ENCODE results near the gene SLC1A2.

Gene SLC1A2

DNA sequence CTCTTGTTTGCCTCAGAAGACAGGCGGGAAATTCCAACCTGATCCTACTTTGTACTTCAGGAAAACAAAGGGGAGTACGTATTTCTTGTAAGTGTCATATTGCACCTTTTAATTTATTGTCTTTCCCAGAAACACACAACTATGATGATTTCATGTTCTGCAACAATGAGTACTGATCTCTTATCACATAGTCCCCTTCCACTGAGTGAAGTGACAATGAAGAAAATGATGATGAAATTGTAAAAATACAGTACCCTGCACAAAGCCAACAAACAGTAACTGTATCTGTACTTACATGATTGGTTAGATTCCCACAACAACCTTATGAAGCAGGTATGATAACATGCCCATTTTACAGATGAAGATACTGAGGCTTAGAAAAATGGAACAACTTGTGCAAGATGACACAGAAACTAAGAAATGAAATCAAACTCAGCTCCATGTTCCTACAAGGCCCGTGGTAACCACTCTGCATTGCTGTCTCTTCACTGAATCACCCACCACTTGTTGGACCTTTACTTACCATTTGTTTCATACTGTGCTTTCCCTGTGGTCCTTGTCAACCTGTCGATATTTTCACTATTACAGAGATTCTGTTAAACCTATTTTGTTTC, 37.5 kb downstream of the SLC1A2 start:
- no peak for DNase-seq (ENCODE audit: low spot score in 2 of 2)
- Histone ChIP-seq H3K4me3 (no peak overlapping the region), H3K4me1 (no peaks in the 10 kb centered on the region), H3K36me3 (replicated peaks) (no peaks in the 10 kb centered on the region), H3K27me3 (ENCODE audit: low read depth) (no peaks in the 10 kb centered on the region), H3K9me3 (no peaks in the 10 kb centered on the region)
- in situ Hi-C loops (cut with MboI; ENCODE audit: low sequenced_read_pairs) = loop anchor here (25.0 kb wide), 2 partner anchors 795 to 1220 kb away; no protein-coding TSS in a partner anchor

DNA sequence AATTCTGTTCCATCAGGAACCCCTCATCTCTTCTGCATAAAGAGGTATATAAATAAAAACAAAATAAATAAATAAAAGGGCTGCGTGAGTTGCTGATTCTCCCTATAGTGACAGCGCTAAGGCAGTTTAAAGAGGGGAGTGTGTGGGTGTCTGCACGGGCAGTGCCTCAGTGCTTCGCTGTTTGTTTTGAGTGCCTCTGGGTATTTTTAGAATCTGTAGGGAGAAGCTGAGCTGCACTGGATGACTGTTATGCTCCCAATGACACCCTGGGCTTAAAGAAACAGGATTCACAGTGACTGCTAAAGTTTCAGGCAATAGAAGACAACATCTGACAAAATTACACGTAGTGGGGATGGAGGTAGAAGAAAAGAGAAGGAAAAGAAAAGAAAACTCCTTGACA, 38.8 kb downstream of the SLC1A2 start:
- no peaks in the 10 kb centered on the region for H3K36me3 ChIP-seq (replicated peaks)
- no peaks in the 10 kb centered on the region for H3K9me3 ChIP-seq
- no peaks in the 10 kb centered on the region for H3K27me3 ChIP-seq (ENCODE audit: low read depth)
- no peak for DNase-seq (ENCODE audit: low spot score in 2 of 2)
- in situ Hi-C loops (cut with MboI; ENCODE audit: low sequenced_read_pairs) = loop anchor here (25.0 kb wide), 2 partner anchors 793 to 1218 kb away; no protein-coding TSS in a partner anchor
- H3K4me1 ChIP-seq = no peaks in the 10 kb centered on the region
- H3K4me3 ChIP-seq = no peak overlapping the region

DNA sequence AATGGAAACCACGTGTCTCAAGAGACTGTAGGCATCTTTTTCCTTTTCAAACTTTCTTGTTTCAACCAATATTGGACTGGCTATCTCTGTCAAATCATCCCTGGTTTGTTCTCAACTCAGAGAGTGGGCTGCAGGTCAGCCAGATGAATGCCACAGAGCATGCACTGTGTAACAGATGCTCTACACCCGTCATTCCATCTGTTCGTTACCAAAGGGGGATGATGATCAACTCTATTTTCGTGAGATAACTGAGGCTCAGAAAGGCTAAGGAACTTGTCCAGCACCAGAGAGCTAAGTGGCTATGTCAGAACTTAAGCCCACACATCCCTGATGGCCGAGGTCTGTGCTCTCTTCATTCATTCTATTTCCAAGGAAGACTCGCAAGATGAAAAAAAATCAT, 42.1 kb downstream of the SLC1A2 start:
- Histone ChIP-seq H3K9me3 (no peaks in the 10 kb centered on the region), H3K4me3 (no peak overlapping the region), H3K27me3 (ENCODE audit: low read depth) (no peaks in the 10 kb centered on the region), H3K4me1 (no peaks in the 10 kb centered on the region), H3K36me3 (replicated peaks) (no peaks in the 10 kb centered on the region)
- no peak for DNase-seq (ENCODE audit: low spot score in 2 of 2)
- in situ Hi-C loops (cut with MboI; ENCODE audit: low sequenced_read_pairs) = loop anchor here (25.0 kb wide), 2 partner anchors 790 to 1215 kb away; no protein-coding TSS in a partner anchor

DNA sequence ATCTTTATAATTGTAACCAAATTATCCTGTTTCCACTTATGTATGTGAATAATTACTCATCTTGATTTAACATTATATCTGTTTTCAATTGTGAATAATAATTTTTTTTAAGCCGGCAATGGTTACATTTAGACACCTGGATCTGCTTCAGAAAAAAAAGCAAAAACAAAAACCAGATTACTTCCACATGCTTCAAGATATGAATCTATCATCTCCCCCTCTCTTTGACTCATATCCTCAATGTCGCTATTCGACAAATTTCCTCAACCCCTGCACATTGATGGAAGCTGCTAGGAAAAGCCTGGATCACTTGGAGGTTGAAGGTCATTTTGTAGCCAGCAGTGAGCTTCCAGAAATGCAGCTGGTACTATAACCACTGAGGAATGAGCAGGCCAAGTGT, 42.7 kb downstream of the SLC1A2 start:
- Histone ChIP-seq H3K27me3 (ENCODE audit: low read depth) (no peaks in the 10 kb centered on the region), H3K4me3 (no peak overlapping the region), H3K9me3 (no peaks in the 10 kb centered on the region), H3K36me3 (replicated peaks) (no peaks in the 10 kb centered on the region), H3K4me1 (no peaks in the 10 kb centered on the region)
- in situ Hi-C loops (cut with MboI; ENCODE audit: low sequenced_read_pairs) = loop anchor here (25.0 kb wide), 2 partner anchors 789 to 1214 kb away; no protein-coding TSS in a partner anchor
- no peak for DNase-seq (ENCODE audit: low spot score in 2 of 2)

DNA sequence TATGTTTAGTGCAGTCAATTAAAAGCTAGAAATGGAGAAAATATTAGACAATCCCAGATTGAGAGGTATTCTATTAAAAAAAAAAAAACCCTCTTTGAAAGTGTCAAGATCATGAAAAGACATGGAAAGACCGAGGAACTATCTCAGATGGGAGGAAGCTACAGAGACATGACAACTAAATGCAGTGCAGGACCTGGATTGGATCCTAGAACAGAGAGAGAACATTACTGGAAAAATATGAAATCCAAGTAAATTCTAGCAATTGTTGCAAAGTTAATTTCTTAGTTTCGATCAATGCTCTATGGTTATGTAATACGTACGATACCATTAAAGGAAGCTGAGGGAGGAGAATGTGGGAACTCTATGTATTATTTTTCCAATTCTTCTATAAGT, 43.2 kb downstream of the SLC1A2 start:
- in situ Hi-C loops (cut with MboI; ENCODE audit: low sequenced_read_pairs) = loop anchor here (25.0 kb wide), 2 partner anchors 789 to 1214 kb away; no protein-coding TSS in a partner anchor
- H3K9me3 ChIP-seq = no peaks in the 10 kb centered on the region
- no peak for DNase-seq (ENCODE audit: low spot score in 2 of 2)
- no peaks in the 10 kb centered on the region for H3K27me3 ChIP-seq (ENCODE audit: low read depth)
- no peaks in the 10 kb centered on the region for H3K36me3 ChIP-seq (replicated peaks)
- no peaks in the 10 kb centered on the region for H3K4me1 ChIP-seq
- H3K4me3 ChIP-seq = no peak overlapping the region

DNA sequence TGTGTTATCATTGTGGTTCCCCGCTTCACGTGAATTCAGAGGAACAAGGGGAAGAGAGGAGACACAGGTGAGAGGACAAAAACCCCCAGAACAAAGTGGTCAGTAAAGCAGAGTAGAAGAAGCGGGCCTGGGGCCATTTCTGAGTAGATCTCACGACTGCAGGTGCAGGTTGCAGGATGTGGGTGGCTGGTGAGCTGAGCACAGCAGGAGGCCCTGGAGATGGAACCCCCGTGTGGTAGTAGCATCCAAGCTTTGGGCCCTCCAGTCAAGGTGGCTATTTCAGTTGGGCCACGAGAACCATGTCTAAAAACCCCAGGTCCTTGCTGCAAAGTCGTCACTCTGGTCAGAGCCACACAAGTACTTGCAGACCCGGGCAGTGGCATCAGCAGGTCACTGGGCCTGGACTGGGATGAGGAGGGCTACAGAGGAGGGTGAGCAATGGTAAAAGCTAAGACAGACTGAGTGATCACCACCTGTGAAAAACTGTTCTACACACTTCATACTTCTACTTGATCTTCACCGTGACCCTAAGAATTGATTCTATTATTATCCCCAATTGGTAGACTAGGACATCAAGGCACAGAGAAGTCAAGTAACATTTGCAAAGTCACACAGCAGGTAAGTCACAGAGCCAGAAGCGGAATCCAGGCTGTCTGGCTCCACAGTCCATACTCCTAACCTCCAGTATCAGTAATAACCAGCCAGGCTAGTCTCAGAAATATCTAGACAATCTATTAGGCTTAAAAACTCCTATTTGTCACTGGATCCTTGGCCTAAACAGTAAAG, 43.8 kb downstream of the SLC1A2 start:
- H3K4me1 ChIP-seq = no peaks in the 10 kb centered on the region
- H3K9me3 ChIP-seq = no peaks in the 10 kb centered on the region
- in situ Hi-C loops (cut with MboI; ENCODE audit: low sequenced_read_pairs) = loop anchor here (25.0 kb wide), 2 partner anchors 788 to 1213 kb away; no protein-coding TSS in a partner anchor
- no peak for DNase-seq (ENCODE audit: low spot score in 2 of 2)
- H3K36me3 ChIP-seq (replicated peaks) = no peaks in the 10 kb centered on the region
- H3K4me3 ChIP-seq = no peak overlapping the region
- H3K27me3 ChIP-seq (ENCODE audit: low read depth) = no peaks in the 10 kb centered on the region

DNA sequence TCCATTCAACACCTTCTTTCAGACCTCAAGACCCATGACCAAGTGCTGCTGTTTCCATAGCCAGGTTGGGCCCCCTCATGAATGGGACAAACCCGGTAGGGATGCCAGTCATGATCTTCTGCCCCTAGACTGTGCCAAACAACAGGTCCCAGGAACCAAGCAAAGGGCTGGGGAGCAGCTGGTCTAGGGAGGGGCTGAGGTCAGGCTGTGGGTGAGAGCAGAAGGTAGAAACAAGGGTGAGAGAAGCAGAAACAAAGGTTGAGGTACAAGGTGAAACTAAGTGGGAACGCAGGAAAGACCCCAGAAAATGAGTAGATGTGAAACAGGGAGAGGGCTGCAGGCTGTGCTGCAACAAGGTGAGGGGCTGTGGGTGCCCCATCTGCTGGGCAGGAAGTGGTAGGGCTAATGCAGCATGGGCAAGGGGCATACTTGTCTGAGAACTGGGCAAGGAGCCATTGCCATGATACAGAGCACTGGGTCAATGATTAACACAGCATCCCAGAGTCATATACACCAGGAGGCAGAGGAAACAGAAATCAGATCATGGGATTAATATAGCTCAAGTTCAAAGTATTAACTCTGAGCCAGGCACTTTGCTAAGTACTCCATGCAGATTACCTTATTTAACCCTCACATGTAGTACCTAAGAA, 45.9 kb downstream of the SLC1A2 start:
- no peak overlapping the region for H3K4me3 ChIP-seq
- H3K4me1 ChIP-seq = no peaks in the 10 kb centered on the region
- H3K27me3 ChIP-seq (ENCODE audit: low read depth) = no peaks in the 10 kb centered on the region
- H3K9me3 ChIP-seq = no peaks in the 10 kb centered on the region
- in situ Hi-C loops (cut with MboI; ENCODE audit: low sequenced_read_pairs) = no loop called here
- DNase-seq (ENCODE audit: low spot score in 2 of 2) = no peak
- H3K36me3 ChIP-seq (replicated peaks) = no peaks in the 10 kb centered on the region

DNA sequence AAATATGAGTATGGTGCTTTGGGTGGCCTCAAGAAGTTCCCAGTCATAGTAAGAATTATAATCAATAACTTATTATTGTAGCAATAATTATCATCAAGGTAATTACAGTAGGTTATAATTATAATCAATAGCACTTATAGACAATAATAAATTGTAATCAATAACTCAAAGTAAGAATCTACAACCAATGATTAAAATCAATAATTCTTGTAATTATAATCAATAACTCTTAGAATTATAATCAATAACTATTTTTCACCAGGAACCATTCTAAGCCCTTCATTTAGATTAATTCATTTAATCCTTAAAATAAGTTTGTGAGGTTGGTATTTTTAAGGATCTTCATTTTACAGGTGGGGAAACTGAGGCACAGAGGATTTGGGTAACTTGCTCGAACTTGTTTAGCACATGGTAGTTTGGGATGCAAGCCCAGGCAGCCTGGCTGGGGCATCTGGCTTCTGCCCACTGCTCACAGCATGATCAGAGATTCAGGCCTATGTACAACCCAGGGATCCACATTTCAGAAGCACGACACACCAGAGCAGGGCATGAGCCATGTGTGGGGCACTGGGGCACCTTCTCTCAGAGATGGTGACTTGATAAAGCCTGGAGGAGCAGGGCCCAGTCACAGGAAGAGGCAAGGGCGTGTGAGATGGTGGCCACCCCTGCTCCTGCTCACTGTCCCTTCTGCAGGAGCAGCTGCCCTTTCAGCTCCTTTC, 46.6 kb downstream of the SLC1A2 start:
- no peaks in the 10 kb centered on the region for H3K27me3 ChIP-seq (ENCODE audit: low read depth)
- no peak for DNase-seq (ENCODE audit: low spot score in 2 of 2)
- H3K36me3 ChIP-seq (replicated peaks) = no peaks in the 10 kb centered on the region
- no peaks in the 10 kb centered on the region for H3K4me1 ChIP-seq
- no peaks in the 10 kb centered on the region for H3K9me3 ChIP-seq
- in situ Hi-C loops (cut with MboI; ENCODE audit: low sequenced_read_pairs) = no loop called here
- no peak overlapping the region for H3K4me3 ChIP-seq

DNA sequence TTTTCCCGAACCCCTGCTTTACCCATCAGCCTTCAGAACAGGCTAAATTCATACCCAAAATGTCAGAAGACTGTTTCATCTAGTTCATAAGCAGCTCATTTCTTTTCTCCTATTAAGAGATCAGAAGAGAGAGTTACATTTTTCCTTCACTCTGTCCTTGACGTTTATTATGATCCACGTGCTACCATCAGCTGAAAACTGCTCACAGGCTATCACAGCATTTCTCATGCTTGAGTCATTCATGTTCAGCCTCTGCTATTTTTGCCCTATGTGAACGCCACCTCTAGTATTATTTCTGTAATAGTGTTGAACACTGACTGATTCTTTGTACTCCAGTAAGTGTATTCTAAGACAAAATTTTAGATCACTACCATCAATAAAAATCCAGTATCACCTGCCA, 51.9 kb downstream of the SLC1A2 start:
- Histone ChIP-seq H3K9me3 (no peaks in the 10 kb centered on the region), H3K4me3 (no peak overlapping the region), H3K27me3 (ENCODE audit: low read depth) (no peaks in the 10 kb centered on the region), H3K36me3 (replicated peaks) (no peaks in the 10 kb centered on the region), H3K4me1 (no peaks in the 10 kb centered on the region)
- no peak for DNase-seq (ENCODE audit: low spot score in 2 of 2)
- in situ Hi-C loops (cut with MboI; ENCODE audit: low sequenced_read_pairs) = no loop called here

DNA sequence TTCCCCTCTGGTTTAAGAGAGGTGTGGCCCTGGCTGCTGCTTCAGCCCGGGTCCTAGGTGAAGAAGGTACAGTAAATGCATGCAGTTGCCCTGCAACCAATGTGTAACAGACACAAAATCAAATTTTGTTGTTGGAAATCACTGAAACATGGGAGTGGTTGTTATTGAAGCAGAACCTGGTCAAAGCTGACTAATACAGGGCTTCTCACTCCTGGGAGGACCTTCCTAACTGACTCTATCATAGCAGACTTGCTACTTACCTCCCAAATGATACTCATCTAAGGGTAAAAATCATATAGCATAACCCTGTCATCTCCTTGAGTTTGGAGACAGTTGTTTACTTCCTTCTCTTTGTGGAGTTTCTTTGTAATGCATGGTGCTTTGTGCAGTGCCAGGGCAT, 52.6 kb downstream of the SLC1A2 start:
- Histone ChIP-seq H3K4me3 (no peak overlapping the region), H3K9me3 (no peaks in the 10 kb centered on the region), H3K4me1 (no peaks in the 10 kb centered on the region), H3K27me3 (ENCODE audit: low read depth) (no peaks in the 10 kb centered on the region), H3K36me3 (replicated peaks) (no peaks in the 10 kb centered on the region)
- no peak for DNase-seq (ENCODE audit: low spot score in 2 of 2)
- in situ Hi-C loops (cut with MboI; ENCODE audit: low sequenced_read_pairs) = no loop called here

DNA sequence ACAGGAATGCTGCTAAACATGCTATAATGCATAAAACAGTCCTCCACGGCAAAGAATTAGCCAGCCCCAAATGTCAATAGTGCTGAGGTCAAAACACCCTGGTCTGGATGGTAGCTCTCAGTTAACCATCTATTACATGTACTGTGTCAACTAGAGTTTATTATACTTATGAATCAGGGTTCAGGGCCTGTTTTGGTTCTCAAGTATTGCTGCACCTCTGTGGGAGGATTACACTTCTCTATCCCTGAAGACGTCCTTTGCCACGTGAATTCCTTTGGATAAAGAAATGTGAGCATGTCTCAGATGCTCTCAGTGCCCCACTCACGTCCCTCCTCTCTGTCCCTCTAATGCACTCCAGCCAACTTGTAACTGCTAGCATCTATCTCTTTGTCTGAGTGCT, 53.4 kb downstream of the SLC1A2 start:
- DNase-seq (ENCODE audit: low spot score in 2 of 2) = no peak
- Histone ChIP-seq H3K27me3 (ENCODE audit: low read depth) (no peaks in the 10 kb centered on the region), H3K4me3 (no peak overlapping the region), H3K4me1 (no peaks in the 10 kb centered on the region), H3K36me3 (replicated peaks) (no peaks in the 10 kb centered on the region), H3K9me3 (no peaks in the 10 kb centered on the region)
- in situ Hi-C loops (cut with MboI; ENCODE audit: low sequenced_read_pairs) = no loop called here

DNA sequence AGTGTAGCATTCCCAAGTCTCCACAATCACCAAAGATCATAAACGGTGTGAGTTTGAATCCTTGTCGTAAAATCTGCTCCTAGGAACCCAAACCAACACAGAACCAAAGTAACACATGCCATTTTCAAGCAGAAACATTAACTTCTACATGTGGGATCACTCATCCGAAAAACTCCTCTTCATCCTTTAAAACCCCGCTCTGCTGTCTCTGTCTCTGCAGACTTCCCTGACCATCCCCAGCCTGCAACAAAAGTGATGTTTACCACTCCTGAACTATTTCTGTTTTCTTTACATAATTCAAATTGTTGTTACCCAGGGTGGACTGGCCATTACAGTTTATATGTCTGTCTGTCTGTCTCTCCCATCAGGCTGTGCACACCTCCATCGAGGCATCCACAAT, 54.0 kb downstream of the SLC1A2 start:
- no peak for DNase-seq (ENCODE audit: low spot score in 2 of 2)
- H3K4me3 ChIP-seq = no peak overlapping the region
- in situ Hi-C loops (cut with MboI; ENCODE audit: low sequenced_read_pairs) = no loop called here
- no peaks in the 10 kb centered on the region for H3K9me3 ChIP-seq
- no peaks in the 10 kb centered on the region for H3K27me3 ChIP-seq (ENCODE audit: low read depth)
- no peaks in the 10 kb centered on the region for H3K4me1 ChIP-seq
- H3K36me3 ChIP-seq (replicated peaks) = no peaks in the 10 kb centered on the region

DNA sequence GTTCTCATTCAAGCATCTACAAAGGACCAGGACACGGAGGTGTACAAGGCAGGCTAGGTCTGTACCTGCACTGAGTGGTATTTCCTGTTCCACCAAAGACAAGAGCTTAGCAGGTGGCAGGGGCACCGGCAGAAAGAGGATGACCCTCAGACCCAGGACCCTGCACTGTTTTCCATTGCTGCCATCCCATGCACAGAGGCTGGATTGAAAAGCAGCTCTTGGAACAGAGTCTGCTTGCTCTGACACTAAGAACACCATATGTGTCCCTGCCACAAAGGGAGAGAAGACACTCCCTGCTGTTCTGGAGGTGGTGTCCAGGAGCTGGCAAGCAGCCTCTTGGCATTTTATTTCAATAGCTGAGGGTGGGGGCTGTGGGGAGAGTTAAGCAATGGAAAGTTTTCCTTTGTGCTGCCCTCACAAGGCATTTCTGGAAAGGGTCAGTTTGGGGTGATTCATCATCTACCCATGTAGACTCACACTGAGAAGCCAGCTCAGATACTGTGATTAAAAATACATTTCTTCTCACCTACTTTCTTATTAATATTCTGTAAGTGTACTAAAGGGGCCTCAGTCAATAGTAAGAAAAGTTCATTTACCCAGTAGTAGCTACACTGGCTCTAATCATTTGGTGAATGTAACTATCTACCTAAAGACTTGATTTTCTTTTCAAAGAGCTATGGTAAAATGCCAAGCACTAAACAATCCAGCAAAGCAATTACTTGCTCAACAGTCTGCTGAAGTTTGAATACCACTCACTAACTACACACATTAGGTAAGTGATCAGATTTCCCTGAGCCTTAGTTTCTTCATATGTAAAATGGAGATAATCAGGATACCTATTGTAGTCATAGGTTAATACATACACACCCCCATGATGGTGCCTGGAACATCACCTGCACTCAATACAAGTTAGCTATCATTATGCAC, 55.2 kb downstream of the SLC1A2 start:
- Histone ChIP-seq H3K9me3 (no peaks in the 10 kb centered on the region), H3K4me1 (no peaks in the 10 kb centered on the region), H3K36me3 (replicated peaks) (no peaks in the 10 kb centered on the region), H3K27me3 (ENCODE audit: low read depth) (no peaks in the 10 kb centered on the region), H3K4me3 (no peak overlapping the region)
- no peak for DNase-seq (ENCODE audit: low spot score in 2 of 2)
- in situ Hi-C loops (cut with MboI; ENCODE audit: low sequenced_read_pairs) = no loop called here
